ENCODE data around the gene NEK7. TPM values are rescaled to one million over a fixed set of nuclear protein-coding genes. Genes with fewer than 3 reads are reported as not detected.
A peak's percentile ranks its signal among the peaks of the same experiment; 100 is the strongest.
"Not testable (repeated sequence)": the region's sequence is repeated elsewhere in the genome, so short reads cannot be mapped to it uniquely, and the experiment has no call there.

Gene NEK7
- total and polyA plus RNA-seq, 9 donors, result 29.0 to 49.6 (median 35.2) TPM

DNA sequence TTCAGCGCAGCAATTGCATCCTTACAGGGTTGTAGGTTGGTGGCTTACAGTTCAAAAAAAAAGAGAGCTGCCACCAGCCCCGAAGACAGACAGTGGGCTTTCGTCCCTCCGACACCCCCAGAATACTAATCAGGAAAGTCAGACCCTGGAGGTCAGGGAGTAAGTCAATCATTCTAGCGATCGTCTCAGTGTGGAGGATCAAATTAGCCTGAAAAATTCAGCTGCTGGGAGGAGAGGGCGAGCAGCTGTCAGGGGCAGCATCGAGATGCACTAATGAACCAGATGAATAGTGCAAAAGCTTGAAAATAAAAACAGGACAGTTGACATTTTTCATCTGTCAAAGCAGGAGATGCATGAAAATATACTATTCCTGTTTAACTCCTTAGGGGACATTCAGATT lies 138.4 kb downstream of the NEK7 start:
- no peaks in the 10 kb centered on the region for H3K9me3 ChIP-seq (replicated peaks; ENCODE audit: control insufficient read depth, low read depth, low read length)
- H3K27me3 ChIP-seq (ENCODE audit: control insufficient read depth, insufficient read depth, low read length), result no peaks in the 10 kb centered on the region
- H3K4me3 ChIP-seq (ENCODE audit: low read length), result no peak overlapping the region
- H3K27ac ChIP-seq (ENCODE audit: low read length), result no peak overlapping the region
- 60% methylated on average over 3 of the region's 8 CpGs for WGBS (ENCODE audit: insufficient coverage)
- H3K36me3 ChIP-seq (ENCODE audit: control insufficient read depth, insufficient read depth, low read length), result no peaks in the 10 kb centered on the region
- H3K4me1 ChIP-seq (ENCODE audit: control insufficient read depth, insufficient read depth, low read length), result no peaks in the 10 kb centered on the region
- DNase-seq, result peak; percentile 11

DNA sequence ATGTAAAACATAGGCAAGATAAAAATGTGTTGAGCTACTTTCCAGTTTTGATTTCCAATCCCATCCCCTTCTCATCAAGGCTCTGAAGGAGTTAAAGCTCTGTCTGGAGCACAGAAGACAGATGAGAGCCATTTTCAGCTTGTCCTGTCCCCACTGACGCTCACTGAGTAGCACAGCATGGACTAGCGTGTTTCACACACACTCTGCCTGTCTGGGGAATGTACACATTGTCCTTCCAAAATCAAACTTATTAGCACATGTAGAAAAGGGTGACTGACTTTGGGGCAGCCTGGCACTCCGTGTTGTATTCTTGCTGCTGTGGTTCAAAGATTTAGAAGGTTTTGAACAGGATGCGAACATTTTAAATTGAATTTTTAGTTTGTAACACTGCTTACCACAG lies 139.2 kb downstream of the NEK7 start:
- peak; percentile 18 for DNase-seq
- no CpG with 5 or more reads among the region's 4 CpGs for WGBS (ENCODE audit: insufficient coverage)
- H3K27ac ChIP-seq (ENCODE audit: low read length), result no peak overlapping the region
- H3K9me3 ChIP-seq (replicated peaks; ENCODE audit: control insufficient read depth, low read depth, low read length), result no peaks in the 10 kb centered on the region
- H3K4me3 ChIP-seq (ENCODE audit: low read length), result no peak overlapping the region
- H3K36me3 ChIP-seq (ENCODE audit: control insufficient read depth, insufficient read depth, low read length), result no peaks in the 10 kb centered on the region
- H3K4me1 ChIP-seq (ENCODE audit: control insufficient read depth, insufficient read depth, low read length), result no peaks in the 10 kb centered on the region
- no peaks in the 10 kb centered on the region for H3K27me3 ChIP-seq (ENCODE audit: control insufficient read depth, insufficient read depth, low read length)

- WGBS (ENCODE audit: insufficient coverage), result 71% methylated on average over 1 of the region's 2 CpGs
- H3K27me3 ChIP-seq (ENCODE audit: control insufficient read depth, insufficient read depth, low read length), result no peaks in the 10 kb centered on the region
- no peaks in the 10 kb centered on the region for H3K36me3 ChIP-seq (ENCODE audit: control insufficient read depth, insufficient read depth, low read length)
Measured at GRCh38 chr1:198297281-198297680, 140.5 kb downstream of the NEK7 start.

DNA sequence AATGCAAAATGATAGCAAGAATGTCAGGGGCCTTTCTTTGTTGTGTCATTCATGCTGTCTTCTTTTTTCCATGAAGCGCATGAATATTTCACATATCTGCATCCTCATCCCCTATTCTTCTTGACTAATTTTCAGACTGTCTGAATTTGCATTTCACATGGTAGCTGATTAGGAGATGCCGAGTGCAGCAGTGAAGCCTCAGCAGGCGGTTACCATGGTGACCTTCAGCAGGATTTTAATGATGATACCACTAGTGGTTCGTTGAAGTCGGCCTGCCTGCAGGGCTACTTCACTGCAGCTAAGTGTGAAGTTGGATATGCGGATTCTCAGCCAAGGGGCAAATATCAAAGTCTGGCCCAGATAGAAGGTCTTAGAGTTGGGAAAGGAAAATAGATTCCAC lies 141.8 kb downstream of the NEK7 start:
- no peaks in the 10 kb centered on the region for H3K36me3 ChIP-seq (ENCODE audit: control insufficient read depth, insufficient read depth, low read length)
- no peaks in the 10 kb centered on the region for H3K9me3 ChIP-seq (replicated peaks; ENCODE audit: control insufficient read depth, low read depth, low read length)
- H3K4me3 ChIP-seq (ENCODE audit: low read length), result no peak overlapping the region
- WGBS (ENCODE audit: insufficient coverage), result 61% methylated on average over 3 of the region's 6 CpGs
- no peak overlapping the region for H3K27ac ChIP-seq (ENCODE audit: low read length)
- H3K4me1 ChIP-seq (ENCODE audit: control insufficient read depth, insufficient read depth, low read length), result no peaks in the 10 kb centered on the region
- H3K27me3 ChIP-seq (ENCODE audit: control insufficient read depth, insufficient read depth, low read length), result no peaks in the 10 kb centered on the region
- DNase-seq, result peak; percentile 24

More at GRCh38 chr1:198297281-198297680, 140.5 kb downstream of the NEK7 start:
- no peaks in the 10 kb centered on the region for H3K9me3 ChIP-seq (replicated peaks; ENCODE audit: control insufficient read depth, low read depth, low read length)
- H3K4me3 ChIP-seq (ENCODE audit: low read length), result no peak overlapping the region
- H3K27ac ChIP-seq (ENCODE audit: low read length), result no peak overlapping the region
- H3K4me1 ChIP-seq (ENCODE audit: control insufficient read depth, insufficient read depth, low read length), result no peaks in the 10 kb centered on the region
- DNase-seq, result no peak

DNA sequence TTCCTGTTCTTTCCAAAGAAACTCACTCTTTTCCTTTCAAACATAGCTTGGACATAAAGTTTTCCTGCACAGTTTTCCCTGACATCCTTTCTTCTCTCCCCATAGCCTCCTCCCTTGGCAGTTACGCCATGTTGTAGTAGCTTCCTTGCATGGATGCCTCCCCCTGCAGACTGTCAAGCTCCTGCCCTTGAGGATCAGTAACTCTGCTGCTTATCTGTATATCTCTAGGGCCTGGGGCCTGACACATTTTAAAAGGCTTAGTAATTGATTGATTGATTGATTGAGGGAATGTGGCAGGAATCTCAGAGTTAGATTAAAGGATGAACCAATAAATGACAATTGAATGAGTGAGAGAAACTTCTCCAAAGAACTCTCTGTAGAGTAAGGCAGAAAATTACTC lies 143.7 kb downstream of the NEK7 start:
- WGBS (ENCODE audit: insufficient coverage), result 100% methylated on average over 1 of the region's 1 CpG
- no peaks in the 10 kb centered on the region for H3K9me3 ChIP-seq (replicated peaks; ENCODE audit: control insufficient read depth, low read depth, low read length)
- H3K4me3 ChIP-seq (ENCODE audit: low read length), result no peak overlapping the region
- H3K27ac ChIP-seq (ENCODE audit: low read length), result no peak overlapping the region
- no peaks in the 10 kb centered on the region for H3K4me1 ChIP-seq (ENCODE audit: control insufficient read depth, insufficient read depth, low read length)
- no peaks in the 10 kb centered on the region for H3K27me3 ChIP-seq (ENCODE audit: control insufficient read depth, insufficient read depth, low read length)
- H3K36me3 ChIP-seq (ENCODE audit: control insufficient read depth, insufficient read depth, low read length), result no peaks in the 10 kb centered on the region
- DNase-seq, result no peak

- no peaks in the 10 kb centered on the region for H3K27me3 ChIP-seq (ENCODE audit: control insufficient read depth, insufficient read depth, low read length)
- H3K36me3 ChIP-seq (ENCODE audit: control insufficient read depth, insufficient read depth, low read length), result no peaks in the 10 kb centered on the region
- no peak overlapping the region for H3K4me3 ChIP-seq (ENCODE audit: low read length)
- WGBS (ENCODE audit: insufficient coverage), result no CpG with 5 or more reads among the region's 3 CpGs
- no peaks in the 10 kb centered on the region for H3K4me1 ChIP-seq (ENCODE audit: control insufficient read depth, insufficient read depth, low read length)
- no peak for DNase-seq
- no peaks in the 10 kb centered on the region for H3K9me3 ChIP-seq (replicated peaks; ENCODE audit: control insufficient read depth, low read depth, low read length)
- no peak overlapping the region for H3K27ac ChIP-seq (ENCODE audit: low read length)
Measured at GRCh38 chr1:198304431-198304830, 147.6 kb downstream of the NEK7 start.

GRCh38 chr1:198314817-198315216 lies 158.0 kb downstream of the NEK7 start:
- DNase-seq, result not testable (repeated sequence)
- WGBS (ENCODE audit: insufficient coverage), result 89% methylated on average over 14 of the region's 15 CpGs

GRCh38 chr1:198315331-198315730 lies 158.5 kb downstream of the NEK7 start:
- DNase-seq; H3K27me3 ChIP-seq (ENCODE audit: control insufficient read depth, insufficient read depth, low read length); H3K9me3 ChIP-seq (replicated peaks; ENCODE audit: control insufficient read depth, low read depth, low read length); H3K36me3 ChIP-seq (ENCODE audit: control insufficient read depth, insufficient read depth, low read length); H3K4me3 ChIP-seq (ENCODE audit: low read length); H3K27ac ChIP-seq (ENCODE audit: low read length); H3K4me1 ChIP-seq (ENCODE audit: control insufficient read depth, insufficient read depth, low read length): not testable (repeated sequence)
- WGBS (ENCODE audit: insufficient coverage), result 97% methylated on average over 2 of the region's 8 CpGs

More at GRCh38 chr1:198314817-198315216, 158.0 kb downstream of the NEK7 start:
- H3K36me3 ChIP-seq (ENCODE audit: control insufficient read depth, insufficient read depth, low read length); H3K4me1 ChIP-seq (ENCODE audit: control insufficient read depth, insufficient read depth, low read length); H3K27me3 ChIP-seq (ENCODE audit: control insufficient read depth, insufficient read depth, low read length); H3K27ac ChIP-seq (ENCODE audit: low read length); H3K4me3 ChIP-seq (ENCODE audit: low read length); H3K9me3 ChIP-seq (replicated peaks; ENCODE audit: control insufficient read depth, low read depth, low read length): not testable (repeated sequence)

DNA sequence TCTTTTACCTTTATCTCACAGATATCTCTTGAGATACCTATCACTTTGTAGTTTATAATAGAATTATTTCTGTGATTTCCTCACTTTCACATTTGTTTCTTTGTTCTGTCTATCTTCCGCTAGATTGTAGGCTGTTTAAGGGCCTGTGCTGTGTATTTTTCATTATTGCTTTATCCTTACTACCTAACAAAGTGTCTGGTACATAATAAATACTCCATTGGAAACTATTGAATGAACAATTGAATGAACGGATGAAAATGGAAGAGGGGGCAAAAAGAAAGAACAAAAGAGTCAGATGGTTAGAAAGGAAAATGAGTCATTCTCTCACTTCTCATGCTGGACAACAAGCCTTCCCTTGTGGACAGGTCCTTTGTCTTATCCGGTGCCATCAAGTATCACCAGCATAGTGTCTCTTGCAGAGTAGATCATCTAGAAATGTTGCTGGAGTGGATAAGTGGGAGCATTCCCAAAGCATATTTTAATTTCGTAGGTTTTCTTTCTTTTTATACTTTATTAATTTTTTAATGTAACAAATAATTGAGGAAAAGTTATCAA lies 159.8 kb downstream of the NEK7 start:
- Histone ChIP-seq H3K4me3 (ENCODE audit: low read length) (no peak overlapping the region), H3K36me3 (ENCODE audit: control insufficient read depth, insufficient read depth, low read length) (peaks cover 2% of the 10 kb centered on the region), H3K4me1 (ENCODE audit: control insufficient read depth, insufficient read depth, low read length) (no peaks in the 10 kb centered on the region), H3K27me3 (ENCODE audit: control insufficient read depth, insufficient read depth, low read length) (no peaks in the 10 kb centered on the region), H3K27ac (ENCODE audit: low read length) (no peak overlapping the region), H3K9me3 (replicated peaks; ENCODE audit: control insufficient read depth, low read depth, low read length) (no peaks in the 10 kb centered on the region)
- WGBS (ENCODE audit: insufficient coverage), result no CpG with 5 or more reads among the region's 4 CpGs
- no peak for DNase-seq

- no CpG with 5 or more reads among the region's 1 CpG for WGBS (ENCODE audit: insufficient coverage)
- Histone ChIP-seq H3K4me3 (ENCODE audit: low read length) (no peak overlapping the region), H3K27ac (ENCODE audit: low read length) (no peak overlapping the region), H3K4me1 (ENCODE audit: control insufficient read depth, insufficient read depth, low read length) (no peaks in the 10 kb centered on the region), H3K27me3 (ENCODE audit: control insufficient read depth, insufficient read depth, low read length) (no peaks in the 10 kb centered on the region), H3K9me3 (replicated peaks; ENCODE audit: control insufficient read depth, low read depth, low read length) (no peaks in the 10 kb centered on the region), H3K36me3 (ENCODE audit: control insufficient read depth, insufficient read depth, low read length) (peaks cover 2% of the 10 kb centered on the region)
- no peak for DNase-seq
Measured at GRCh38 chr1:198318085-198318484, 161.3 kb downstream of the NEK7 start.

DNA sequence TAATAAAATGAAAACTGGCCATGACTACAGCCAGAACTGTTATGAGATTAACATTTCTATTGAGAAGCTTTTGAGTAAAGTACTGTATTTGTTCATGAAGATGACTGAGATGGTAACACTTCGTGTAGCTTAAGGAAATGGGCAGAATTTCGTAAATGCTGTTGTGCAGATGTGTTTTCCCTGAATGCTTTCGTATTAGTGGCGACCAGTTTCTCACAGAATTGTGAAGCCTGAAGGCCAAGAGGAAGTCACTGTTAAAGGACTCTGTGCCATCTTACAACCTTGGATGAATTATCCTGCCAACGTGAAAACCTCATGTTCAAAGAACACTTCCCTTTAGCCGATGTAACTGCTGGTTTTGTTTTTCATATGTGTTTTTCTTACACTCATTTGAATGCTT lies 164.0 kb downstream of the NEK7 start:
- Histone ChIP-seq H3K27me3 (ENCODE audit: control insufficient read depth, insufficient read depth, low read length) (no peaks in the 10 kb centered on the region), H3K36me3 (ENCODE audit: control insufficient read depth, insufficient read depth, low read length) (no peaks in the 10 kb centered on the region)
- 64% methylated on average over 4 of the region's 6 CpGs for WGBS (ENCODE audit: insufficient coverage)

More for the DNA sequence above, 164.0 kb downstream of the NEK7 start:
- Histone ChIP-seq H3K9me3 (replicated peaks; ENCODE audit: control insufficient read depth, low read depth, low read length) (no peaks in the 10 kb centered on the region), H3K27ac (ENCODE audit: low read length) (no peak overlapping the region), H3K4me3 (ENCODE audit: low read length) (no peak overlapping the region), H3K4me1 (ENCODE audit: control insufficient read depth, insufficient read depth, low read length) (no peaks in the 10 kb centered on the region)
- DNase-seq, result no peak

Measured in muscle of leg (tissue), 11 donors.